HG03135 (cell line): Measurements from ENCODE around the gene ANO10.

Experiments used
- ATAC-seq: cut with Tn5 transposase; IDR thresholded peaks from one replicate; pipeline ENCODE4 v1.9.1; 2021; ENCODE audit warnings: mild to moderate bottlenecking, moderate library complexity; ENCODE audit not compliant: unreplicated experiment

The ANO10 gene

DNA sequence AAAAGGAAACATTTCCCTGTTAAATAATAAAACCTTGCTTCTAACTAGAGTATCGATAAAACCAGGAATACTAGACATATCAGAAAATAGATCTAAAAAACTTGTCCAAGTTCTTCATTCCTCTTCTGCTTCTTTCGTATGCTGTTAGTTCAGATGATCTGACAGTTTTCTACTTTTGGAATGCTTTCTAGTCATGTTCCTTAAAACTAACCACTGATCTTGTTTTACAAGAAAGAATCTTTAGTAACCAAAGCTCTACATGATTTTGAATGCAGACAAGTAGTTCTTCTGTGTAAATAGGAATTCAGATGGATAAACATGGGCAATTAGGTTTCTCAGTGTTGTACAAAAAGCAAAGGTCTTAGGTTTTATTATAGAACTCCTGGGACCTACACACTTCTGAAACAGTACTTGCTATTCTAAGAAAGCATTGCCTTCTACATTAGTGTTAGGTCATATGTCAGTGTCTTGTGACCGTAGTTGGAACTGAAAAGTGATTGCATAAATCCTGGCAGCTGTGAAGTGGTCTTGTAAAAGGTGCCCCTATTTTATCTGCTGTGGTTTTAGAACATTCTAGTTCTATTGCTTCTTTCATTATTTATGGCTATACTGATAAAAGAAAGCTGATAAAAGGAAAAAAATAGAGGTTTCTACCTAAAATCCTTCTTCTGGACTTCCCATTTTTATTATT is 294.8 kb downstream of the ANO10 start:
- ATAC-seq = no peak

DNA sequence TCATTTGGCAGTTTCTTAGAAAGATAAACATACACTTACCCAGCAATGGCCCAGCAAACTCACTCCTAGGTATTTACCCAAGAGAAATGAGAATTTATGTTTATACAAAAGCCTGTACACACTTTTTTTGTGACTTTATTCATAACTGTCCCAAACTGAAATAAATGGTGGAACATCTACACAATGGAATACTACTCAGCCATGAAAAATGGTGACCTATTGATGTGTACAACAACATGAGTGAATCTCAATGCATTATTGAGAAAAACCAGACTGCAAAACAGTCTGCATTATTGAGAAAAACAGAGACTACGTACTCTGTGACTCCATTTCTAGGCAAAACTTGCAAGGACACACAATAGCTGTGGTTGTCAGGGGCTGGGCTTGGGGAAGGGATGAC is 298.3 kb downstream of the ANO10 start:
- no peak for ATAC-seq

GRCh38 chr3:43320288-43320687 is 301.5 kb downstream of the ANO10 start:
- no peak for ATAC-seq

DNA sequence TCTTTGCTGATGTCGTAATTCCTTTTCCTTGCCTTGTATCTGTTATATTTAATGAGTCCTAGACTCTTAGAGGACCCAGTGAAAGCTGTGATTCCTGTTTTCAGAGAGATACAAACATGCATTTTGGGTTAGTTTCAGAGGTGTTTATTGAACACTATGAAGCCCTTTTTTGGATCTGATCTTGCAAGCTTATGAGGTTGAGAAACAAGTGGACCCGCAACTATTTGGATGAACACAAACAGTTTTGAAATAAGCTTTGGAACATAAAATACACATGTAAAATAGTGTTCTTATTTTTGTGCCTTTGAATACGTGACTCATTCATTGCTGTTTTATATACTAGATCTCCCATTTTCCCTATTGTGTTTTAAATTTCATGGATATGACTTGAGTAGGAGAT is 302.0 kb downstream of the ANO10 start:
- ATAC-seq = no peak

- ATAC-seq = no peak
These were observed 302.4 kb downstream of the ANO10 start for GRCh38 chr3:43319376-43319775.

DNA sequence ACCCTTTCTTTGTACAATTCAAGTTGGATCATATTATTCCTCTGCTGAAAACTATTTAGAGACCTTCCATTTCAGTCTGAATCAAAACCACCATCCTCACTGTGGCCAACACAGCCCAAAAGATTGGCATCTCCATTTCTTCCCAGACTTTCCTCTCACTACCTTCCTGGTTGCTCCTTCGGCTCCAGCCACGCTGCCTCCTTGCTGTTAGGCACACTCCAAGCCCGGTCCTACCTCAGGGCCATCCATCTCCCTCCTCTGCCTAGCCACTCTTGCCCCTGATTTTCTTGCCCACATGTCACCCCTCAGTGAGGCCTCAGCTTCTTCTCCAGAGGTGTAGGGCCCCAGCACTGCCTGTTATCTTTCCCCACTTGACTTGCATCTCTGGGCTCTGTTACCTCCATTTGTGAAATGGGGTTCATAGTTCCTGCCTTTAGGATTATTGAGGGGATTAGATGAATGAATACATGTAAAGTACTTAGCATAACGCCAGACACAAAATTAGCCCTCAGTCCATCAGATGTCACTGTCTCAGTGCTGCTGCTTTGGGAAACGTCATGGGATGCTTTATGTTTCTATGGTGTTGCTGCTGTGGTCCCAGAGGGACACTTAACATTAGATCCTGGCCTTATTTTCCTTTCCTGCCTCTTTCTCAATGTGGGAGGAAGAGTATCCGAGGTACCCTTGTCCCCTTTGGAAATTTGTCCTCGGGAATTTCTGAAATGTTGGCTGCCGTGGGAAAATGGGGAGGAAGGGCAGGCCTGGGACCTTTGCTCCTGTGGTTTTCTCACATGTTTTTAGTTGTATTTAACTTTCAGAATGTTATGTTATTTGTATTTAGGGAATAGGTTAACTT is 304.1 kb downstream of the ANO10 start:
- ATAC-seq = no peak

DNA sequence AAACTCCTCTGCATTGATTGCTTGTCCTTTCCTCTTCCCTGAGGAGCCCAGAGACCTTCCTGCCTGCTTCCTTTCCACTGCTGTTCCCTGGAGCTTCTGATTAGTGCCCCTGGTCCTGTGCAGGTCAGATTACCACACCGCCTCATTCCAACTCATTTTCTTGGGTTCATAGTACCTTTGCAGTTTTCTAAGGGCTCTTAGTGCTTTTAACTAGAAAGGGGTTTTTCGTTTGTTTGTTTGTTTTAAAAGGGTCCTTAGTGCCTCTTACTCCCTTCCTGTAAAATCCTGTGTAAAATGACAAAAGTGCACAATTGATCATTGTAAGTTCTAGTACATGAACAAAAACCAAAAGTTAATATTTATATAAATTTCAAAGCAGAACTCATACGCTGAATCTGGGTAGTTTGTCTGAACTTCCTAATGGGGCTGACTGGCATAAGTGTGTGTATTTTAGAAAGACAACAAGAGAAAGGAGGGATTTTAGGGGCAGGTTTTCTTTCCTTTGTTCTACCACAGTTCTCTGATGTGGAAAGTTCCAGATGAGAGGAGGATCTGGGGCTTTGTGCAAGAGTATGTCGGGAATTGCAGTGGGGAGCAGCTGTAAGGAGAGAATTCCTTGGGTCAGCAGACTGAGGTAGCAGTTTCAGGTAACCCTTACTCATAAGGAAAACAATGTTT is 304.9 kb downstream of the ANO10 start:
- no peak for ATAC-seq
